ENCODE results near the gene NUP93.

NUP93 gene

DNA sequence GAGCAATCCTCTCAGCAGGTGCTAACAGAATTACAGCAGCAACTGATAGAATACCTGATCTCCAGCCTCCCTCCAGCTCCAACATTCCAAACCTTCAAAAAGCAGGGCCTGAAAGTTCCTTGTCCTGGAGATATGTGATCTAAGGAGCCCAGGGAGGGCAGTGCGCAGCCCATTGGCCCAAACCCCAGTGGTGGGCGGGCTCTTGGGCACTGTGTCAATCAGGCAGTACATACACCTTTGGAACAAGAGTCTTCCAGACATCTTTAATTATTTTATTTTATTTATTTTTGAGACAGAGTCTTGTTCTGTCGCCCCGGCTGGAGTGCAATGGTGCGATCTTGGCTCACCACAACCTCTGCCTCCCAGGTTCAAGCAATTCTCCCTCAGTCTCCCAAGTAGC lies 159.3 kb downstream of the NUP93 start:
- Histone ChIP-seq H3F3A (ENCODE audit: low read depth) (no peaks in the 10 kb centered on the region), H3K9me2 (replicated peaks; ENCODE audit: low read depth, low read length) (no peaks in the 10 kb centered on the region), H3K4me3 (ENCODE audit: low read length, poor library complexity, severe bottlenecking) (no peak overlapping the region), H4K20me1 (ENCODE audit: insufficient read depth, low read length, poor library complexity, severe bottlenecking) (no peaks in the 10 kb centered on the region), H3K9me3 (ENCODE audit: insufficient read depth, low read depth, low read length) (no peaks in the 10 kb centered on the region), H2AFZ (ENCODE audit: low read length) (no peak overlapping the region), H3K9ac (ENCODE audit: low read depth, low read length, poor library complexity, severe bottlenecking) (no peak overlapping the region), H3K4me1 (ENCODE audit: insufficient read depth, low read length, poor library complexity, severe bottlenecking) (no peaks in the 10 kb centered on the region), H3K36me3 (ENCODE audit: insufficient read depth, low read length) (no peaks in the 10 kb centered on the region), H3K79me2 (ENCODE audit: insufficient read depth, low read length) (no peaks in the 10 kb centered on the region), H3K4me2 (ENCODE audit: low read depth, low read length, poor library complexity, severe bottlenecking) (no peak overlapping the region), H3K27me3 (ENCODE audit: insufficient read depth, low read length, poor library complexity, severe bottlenecking) (no peaks in the 10 kb centered on the region)
- TF ChIP-seq, protein P1, sequence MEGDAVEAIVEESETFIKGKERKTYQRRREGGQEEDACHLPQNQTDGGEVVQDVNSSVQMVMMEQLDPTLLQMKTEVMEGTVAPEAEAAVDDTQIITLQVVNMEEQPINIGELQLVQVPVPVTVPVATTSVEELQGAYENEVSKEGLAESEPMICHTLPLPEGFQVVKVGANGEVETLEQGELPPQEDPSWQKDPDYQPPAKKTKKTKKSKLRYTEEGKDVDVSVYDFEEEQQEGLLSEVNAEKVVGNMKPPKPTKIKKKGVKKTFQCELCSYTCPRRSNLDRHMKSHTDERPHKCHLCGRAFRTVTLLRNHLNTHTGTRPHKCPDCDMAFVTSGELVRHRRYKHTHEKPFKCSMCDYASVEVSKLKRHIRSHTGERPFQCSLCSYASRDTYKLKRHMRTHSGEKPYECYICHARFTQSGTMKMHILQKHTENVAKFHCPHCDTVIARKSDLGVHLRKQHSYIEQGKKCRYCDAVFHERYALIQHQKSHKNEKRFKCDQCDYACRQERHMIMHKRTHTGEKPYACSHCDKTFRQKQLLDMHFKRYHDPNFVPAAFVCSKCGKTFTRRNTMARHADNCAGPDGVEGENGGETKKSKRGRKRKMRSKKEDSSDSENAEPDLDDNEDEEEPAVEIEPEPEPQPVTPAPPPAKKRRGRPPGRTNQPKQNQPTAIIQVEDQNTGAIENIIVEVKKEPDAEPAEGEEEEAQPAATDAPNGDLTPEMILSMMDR (conservative IDR thresholded peaks at IDR 0.05; ENCODE audit: low read length): no peak
- TF ChIP-seq EZH2phosphoT487 (IDR thresholded peaks at IDR 0.05; ENCODE audit: borderline replicate concordance): no peak

DNA sequence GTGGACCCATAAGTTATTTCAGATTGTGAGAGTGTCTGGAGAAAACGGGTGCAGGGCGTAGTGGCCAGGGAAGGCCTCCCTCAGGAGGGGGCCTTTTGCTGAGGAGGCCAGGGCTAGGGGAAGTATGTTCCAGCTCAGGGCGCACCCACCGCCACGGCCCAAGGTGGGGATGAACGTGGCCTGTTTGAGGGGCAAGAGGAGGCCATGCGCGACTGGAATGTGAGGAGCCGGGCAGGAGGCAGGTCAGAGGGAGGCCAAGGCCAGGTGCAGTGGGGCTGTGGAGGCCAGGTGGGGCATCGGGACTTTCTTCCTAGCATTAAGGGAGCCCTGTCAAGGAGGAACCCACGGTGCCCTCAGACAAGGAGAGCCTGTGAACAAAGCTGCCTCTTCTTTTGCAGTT lies 161.8 kb downstream of the NUP93 start:
- TF ChIP-seq, protein P1 (conservative IDR thresholded peaks at IDR 0.05; ENCODE audit: low read length): no peak
- no peak for TF ChIP-seq EZH2phosphoT487 (IDR thresholded peaks at IDR 0.05; ENCODE audit: borderline replicate concordance)
- H3K79me2 ChIP-seq (ENCODE audit: insufficient read depth, low read length): no peaks in the 10 kb centered on the region
- no peaks in the 10 kb centered on the region for H4K20me1 ChIP-seq (ENCODE audit: insufficient read depth, low read length, poor library complexity, severe bottlenecking)
- H2AFZ ChIP-seq (ENCODE audit: low read length): no peak overlapping the region
- H3K27me3 ChIP-seq (ENCODE audit: insufficient read depth, low read length, poor library complexity, severe bottlenecking): no peaks in the 10 kb centered on the region
- no peak overlapping the region for H3K9ac ChIP-seq (ENCODE audit: low read depth, low read length, poor library complexity, severe bottlenecking)
- H3K36me3 ChIP-seq (ENCODE audit: insufficient read depth, low read length): no peaks in the 10 kb centered on the region
- no peak overlapping the region for H3K4me2 ChIP-seq (ENCODE audit: low read depth, low read length, poor library complexity, severe bottlenecking)
- H3K9me3 ChIP-seq (ENCODE audit: insufficient read depth, low read depth, low read length): no peaks in the 10 kb centered on the region
- H3K4me1 ChIP-seq (ENCODE audit: insufficient read depth, low read length, poor library complexity, severe bottlenecking): no peaks in the 10 kb centered on the region
- H3K4me3 ChIP-seq (ENCODE audit: low read length, poor library complexity, severe bottlenecking): no peak overlapping the region
- no peaks in the 10 kb centered on the region for H3F3A ChIP-seq (ENCODE audit: low read depth)
- no peaks in the 10 kb centered on the region for H3K9me2 ChIP-seq (replicated peaks; ENCODE audit: low read depth, low read length)

DNA sequence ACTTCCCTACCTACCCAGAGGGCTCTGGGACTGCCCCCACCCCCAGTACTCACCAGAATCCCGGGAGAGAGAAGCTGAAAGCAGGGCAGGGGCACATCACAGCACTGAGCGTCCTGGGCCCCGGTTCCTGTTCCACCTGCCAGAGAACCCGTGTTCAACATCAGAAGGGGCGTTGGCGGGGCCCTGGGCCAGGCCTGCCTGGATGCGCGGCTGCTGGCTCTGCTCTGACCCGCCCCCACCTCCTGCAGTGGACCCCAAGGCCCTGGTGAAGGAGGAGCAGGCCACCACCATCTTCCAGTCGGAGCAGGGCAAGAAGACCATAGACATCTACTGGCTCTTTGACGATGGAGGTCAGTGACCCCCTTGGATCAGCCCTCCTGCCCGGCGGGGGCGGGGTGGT lies 162.8 kb downstream of the NUP93 start:
- Histone ChIP-seq H2AFZ (ENCODE audit: low read length) (no peak overlapping the region), H3F3A (ENCODE audit: low read depth) (no peaks in the 10 kb centered on the region), H3K9ac (ENCODE audit: low read depth, low read length, poor library complexity, severe bottlenecking) (no peak overlapping the region), H3K36me3 (ENCODE audit: insufficient read depth, low read length) (no peaks in the 10 kb centered on the region), H3K4me3 (ENCODE audit: low read length, poor library complexity, severe bottlenecking) (no peak overlapping the region), H3K4me1 (ENCODE audit: insufficient read depth, low read length, poor library complexity, severe bottlenecking) (no peaks in the 10 kb centered on the region), H3K27me3 (ENCODE audit: insufficient read depth, low read length, poor library complexity, severe bottlenecking) (no peaks in the 10 kb centered on the region), H3K9me2 (replicated peaks; ENCODE audit: low read depth, low read length) (no peaks in the 10 kb centered on the region), H4K20me1 (ENCODE audit: insufficient read depth, low read length, poor library complexity, severe bottlenecking) (no peaks in the 10 kb centered on the region), H3K4me2 (ENCODE audit: low read depth, low read length, poor library complexity, severe bottlenecking) (no peak overlapping the region), H3K9me3 (ENCODE audit: insufficient read depth, low read depth, low read length) (no peaks in the 10 kb centered on the region), H3K79me2 (ENCODE audit: insufficient read depth, low read length) (no peaks in the 10 kb centered on the region)
- TF ChIP-seq, protein P1 (conservative IDR thresholded peaks at IDR 0.05; ENCODE audit: low read length): no peak
- no peak for TF ChIP-seq EZH2phosphoT487 (IDR thresholded peaks at IDR 0.05; ENCODE audit: borderline replicate concordance)

Data from Loucy (cell line).